HEK293 (cell line): ENCODE data around the gene RASSF1.

ENCODE experiments used
- ATF2 ChIP-seq: fragments of 450-650 bp; formaldehyde crosslinking; IDR thresholded peaks from 2 replicates; pipeline ENCODE4 v1.5.1; 2016; ENCODE audit warnings: missing biosample characterization, missing genetic modification characterization, low read depth
- CTCF ChIP-seq: fragments of 450-650 bp; formaldehyde crosslinking; IDR thresholded peaks from 2 replicates; pipeline ENCODE4 v1.5.1; 2016; ENCODE audit warnings: missing biosample characterization, missing genetic modification characterization
- ZNF2 ChIP-seq: fragments of 450-650 bp; formaldehyde crosslinking; IDR thresholded peaks from 2 replicates; pipeline ENCODE4 v1.5.1; 2016; ENCODE audit warnings: missing biosample characterization, missing genetic modification characterization
- TF ChIP-seq, protein P1 (sequence below): fragments of 450-650 bp; formaldehyde crosslinking; conservative IDR thresholded peaks from 2 replicates; pipeline ENCODE4 v1.5.1; 2016; ENCODE audit warnings: low read depth, missing biosample characterization, missing genetic modification characterization

- TF ChIP-seq CTCF (tag by site-specific recombination) (no peak), ATF2 (tag by site-specific recombination) (no peak), ZNF2 (tag by site-specific recombination) (no peak)
- TF ChIP-seq, protein P1, sequence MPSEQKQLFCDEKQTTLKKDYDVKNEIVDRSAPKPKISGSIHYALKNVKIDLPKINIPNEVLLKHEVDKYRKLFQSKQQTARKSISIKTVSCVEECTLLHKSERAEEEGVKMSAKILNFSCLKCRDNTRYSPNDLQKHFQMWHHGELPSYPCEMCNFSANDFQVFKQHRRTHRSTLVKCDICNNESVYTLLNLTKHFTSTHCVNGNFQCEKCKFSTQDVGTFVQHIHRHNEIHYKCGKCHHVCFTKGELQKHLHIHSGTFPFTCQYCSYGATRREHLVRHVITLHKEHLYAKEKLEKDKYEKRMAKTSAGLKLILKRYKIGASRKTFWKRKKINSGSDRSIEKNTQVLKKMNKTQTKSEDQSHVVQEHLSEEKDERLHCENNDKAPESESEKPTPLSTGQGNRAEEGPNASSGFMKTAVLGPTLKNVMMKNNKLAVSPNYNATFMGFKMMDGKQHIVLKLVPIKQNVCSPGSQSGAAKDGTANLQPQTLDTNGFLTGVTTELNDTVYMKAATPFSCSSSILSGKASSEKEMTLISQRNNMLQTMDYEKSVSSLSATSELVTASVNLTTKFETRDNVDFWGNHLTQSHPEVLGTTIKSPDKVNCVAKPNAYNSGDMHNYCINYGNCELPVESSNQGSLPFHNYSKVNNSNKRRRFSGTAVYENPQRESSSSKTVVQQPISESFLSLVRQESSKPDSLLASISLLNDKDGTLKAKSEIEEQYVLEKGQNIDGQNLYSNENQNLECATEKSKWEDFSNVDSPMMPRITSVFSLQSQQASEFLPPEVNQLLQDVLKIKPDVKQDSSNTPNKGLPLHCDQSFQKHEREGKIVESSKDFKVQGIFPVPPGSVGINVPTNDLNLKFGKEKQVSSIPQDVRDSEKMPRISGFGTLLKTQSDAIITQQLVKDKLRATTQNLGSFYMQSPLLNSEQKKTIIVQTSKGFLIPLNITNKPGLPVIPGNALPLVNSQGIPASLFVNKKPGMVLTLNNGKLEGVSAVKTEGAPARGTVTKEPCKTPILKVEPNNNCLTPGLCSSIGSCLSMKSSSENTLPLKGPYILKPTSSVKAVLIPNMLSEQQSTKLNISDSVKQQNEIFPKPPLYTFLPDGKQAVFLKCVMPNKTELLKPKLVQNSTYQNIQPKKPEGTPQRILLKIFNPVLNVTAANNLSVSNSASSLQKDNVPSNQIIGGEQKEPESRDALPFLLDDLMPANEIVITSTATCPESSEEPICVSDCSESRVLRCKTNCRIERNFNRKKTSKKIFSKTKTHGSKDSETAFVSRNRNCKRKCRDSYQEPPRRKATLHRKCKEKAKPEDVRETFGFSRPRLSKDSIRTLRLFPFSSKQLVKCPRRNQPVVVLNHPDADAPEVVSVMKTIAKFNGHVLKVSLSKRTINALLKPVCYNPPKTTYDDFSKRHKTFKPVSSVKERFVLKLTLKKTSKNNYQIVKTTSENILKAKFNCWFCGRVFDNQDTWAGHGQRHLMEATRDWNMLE (tag by site-specific recombination): no peak
These were observed 31.7 kb upstream of the RASSF1 start for GRCh38 chr3:50372349-50372748.
